ENCODE data around the gene EDC4. TPM values are rescaled to one million over a fixed set of nuclear protein-coding genes. Genes with fewer than 3 reads are reported as not detected.

Gene EDC4
- total RNA-seq, 1 donor: 85.1 TPM

DNA sequence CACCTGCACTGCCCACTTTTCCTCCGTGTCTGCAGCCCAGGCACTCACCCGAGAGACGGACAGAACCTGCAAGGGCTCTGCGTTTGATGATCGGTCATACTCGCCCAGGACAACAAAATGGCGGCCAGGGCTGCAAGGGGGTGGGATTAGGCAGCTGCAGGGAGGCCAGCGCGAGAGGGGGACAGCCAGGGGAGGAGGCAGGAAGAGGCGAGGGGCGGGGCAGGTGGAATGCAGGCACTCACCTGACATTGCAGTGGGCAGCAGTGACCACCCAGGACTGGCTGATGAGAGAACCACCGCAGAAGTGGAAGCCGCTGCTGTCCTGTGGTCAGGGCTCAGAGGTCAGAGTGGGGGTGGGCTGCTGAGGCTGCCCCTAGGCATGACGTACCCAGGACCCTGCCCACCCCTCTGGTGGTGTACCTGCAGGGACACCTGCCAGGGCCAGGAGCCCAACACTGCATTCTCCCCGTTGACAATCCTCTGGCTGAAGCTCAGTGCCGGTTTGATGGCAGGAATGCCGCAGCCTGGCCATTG is 57.9 kb downstream of the EDC4 start:
- no peak overlapping the region for H3K4me3 ChIP-seq (ENCODE audit: low read depth, low read length)
- DNase-seq (ENCODE audit: low read depth): no peak
- TF ChIP-seq, protein P1, sequence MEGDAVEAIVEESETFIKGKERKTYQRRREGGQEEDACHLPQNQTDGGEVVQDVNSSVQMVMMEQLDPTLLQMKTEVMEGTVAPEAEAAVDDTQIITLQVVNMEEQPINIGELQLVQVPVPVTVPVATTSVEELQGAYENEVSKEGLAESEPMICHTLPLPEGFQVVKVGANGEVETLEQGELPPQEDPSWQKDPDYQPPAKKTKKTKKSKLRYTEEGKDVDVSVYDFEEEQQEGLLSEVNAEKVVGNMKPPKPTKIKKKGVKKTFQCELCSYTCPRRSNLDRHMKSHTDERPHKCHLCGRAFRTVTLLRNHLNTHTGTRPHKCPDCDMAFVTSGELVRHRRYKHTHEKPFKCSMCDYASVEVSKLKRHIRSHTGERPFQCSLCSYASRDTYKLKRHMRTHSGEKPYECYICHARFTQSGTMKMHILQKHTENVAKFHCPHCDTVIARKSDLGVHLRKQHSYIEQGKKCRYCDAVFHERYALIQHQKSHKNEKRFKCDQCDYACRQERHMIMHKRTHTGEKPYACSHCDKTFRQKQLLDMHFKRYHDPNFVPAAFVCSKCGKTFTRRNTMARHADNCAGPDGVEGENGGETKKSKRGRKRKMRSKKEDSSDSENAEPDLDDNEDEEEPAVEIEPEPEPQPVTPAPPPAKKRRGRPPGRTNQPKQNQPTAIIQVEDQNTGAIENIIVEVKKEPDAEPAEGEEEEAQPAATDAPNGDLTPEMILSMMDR (IDR thresholded peaks at IDR 0.05; ENCODE audit: insufficient read depth, low read depth, low read length): no peak

Small RNAs within 50 kb of the gene (small RNA-seq; reads per million reads assigned to genes)
- not detected for gene AC040162.2
- gene NRN1L: not detected

Other genes with a start within 250 kb of the EDC4 start
- under 0.01 TPM in 2 replicates for gene CARMIL2, start 227.9 kb upstream of the EDC4 start, total RNA-seq
- gene ACD, start 212.8 kb upstream of the EDC4 start, total RNA-seq: 15.1 and 19.3 TPM in 2 replicates
- gene PARD6A, start 212.1 kb upstream of the EDC4 start, total RNA-seq: 0.97 and 2.6 TPM in 2 replicates
- gene ENKD1, start 206.3 kb upstream of the EDC4 start, total RNA-seq: 10.0 and 11.2 TPM in 2 replicates
- 1.3 and 3.9 TPM in 2 replicates for gene C16orf86, start 206.2 kb upstream of the EDC4 start, total RNA-seq
- gene GFOD2, start 153.7 kb upstream of the EDC4 start, total RNA-seq: 13.5 and 15.5 TPM in 2 replicates
- gene RANBP10, start 66.5 kb upstream of the EDC4 start, total RNA-seq: 6.1 and 8.6 TPM in 2 replicates
- gene TSNAXIP1, start 66.2 kb upstream of the EDC4 start, total RNA-seq: 0.32 and 1.3 TPM in 2 replicates
- gene THAP11, start 30.7 kb upstream of the EDC4 start, total RNA-seq: 24.8 and 28.9 TPM in 2 replicates
- gene NUTF2, start 26.1 kb upstream of the EDC4 start, total RNA-seq: 255 and 342 TPM in 2 replicates
- gene CENPT, start 25.4 kb upstream of the EDC4 start, total RNA-seq: 31.6 and 39.7 TPM in 2 replicates
- not detected in 2 replicates for gene NRN1L, start 11.8 kb downstream of the EDC4 start, total RNA-seq
- 13.0 and 13.2 TPM in 2 replicates for gene PSKH1, start 20.2 kb downstream of the EDC4 start, total RNA-seq
- gene CTRL, start 58.8 kb downstream of the EDC4 start, total RNA-seq: 1.3 TPM in 1 of 2 replicates, not detected in the other
- gene PSMB10, start 63.8 kb downstream of the EDC4 start, total RNA-seq: 54.0 and 72.8 TPM in 2 replicates
- gene LCAT, start 71.1 kb downstream of the EDC4 start, total RNA-seq: 8.6 and 9.3 TPM in 2 replicates
- 90.5 and 104 TPM in 2 replicates for gene SLC12A4, start 95.6 kb downstream of the EDC4 start, total RNA-seq
- not detected in 2 replicates for gene DPEP3, start 107.4 kb downstream of the EDC4 start, total RNA-seq
- gene DPEP2, start 126.4 kb downstream of the EDC4 start, total RNA-seq: under 0.01 TPM in 1 of 2 replicates, not detected in the other
- under 0.01 TPM in 1 of 2 replicates, not detected in the other for gene DPEP2NB, start 142.9 kb downstream of the EDC4 start, total RNA-seq
- gene DDX28, start 150.2 kb downstream of the EDC4 start, total RNA-seq: 12.1 and 13.2 TPM in 2 replicates
- 14.5 and 19.4 TPM in 2 replicates for gene DUS2, start 150.2 kb downstream of the EDC4 start, total RNA-seq
- gene NFATC3, start 212.3 kb downstream of the EDC4 start, total RNA-seq: 22.5 and 32.8 TPM in 2 replicates